DMS153 treated with DMSO at 0.1 percent for 48 hours (cell line): ENCODE measurements around the gene FGR.
A peak's percentile ranks its signal among the peaks of the same experiment; 100 is the strongest.

Experiments
- DNase-seq: peaks from one replicate; lab custom pipeline; 2025; ENCODE audit not compliant: unreplicated experiment; lab: John Stamatoyannopoulos, UW

FGR gene

DNA sequence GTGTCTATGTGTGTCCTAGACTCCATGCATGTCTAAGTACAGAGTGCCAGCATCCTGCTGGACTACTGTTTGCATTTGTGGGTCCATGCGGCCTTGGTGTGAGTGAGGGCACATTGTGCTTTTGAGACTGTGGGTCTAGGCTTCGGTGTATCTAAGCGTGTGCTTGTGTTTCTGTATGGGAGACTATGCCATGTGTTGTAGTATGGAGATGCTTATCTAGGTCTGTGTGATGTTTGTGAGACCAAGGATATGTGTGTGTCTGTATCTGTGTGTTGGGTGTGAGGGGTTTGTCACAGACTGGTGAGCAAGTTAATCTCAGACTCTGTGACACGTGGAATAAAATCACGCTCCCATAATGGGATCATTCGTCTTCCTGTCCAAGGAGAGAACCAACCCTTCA is 45.5 kb downstream of the FGR start:
- DNase-seq = no peak

DNA sequence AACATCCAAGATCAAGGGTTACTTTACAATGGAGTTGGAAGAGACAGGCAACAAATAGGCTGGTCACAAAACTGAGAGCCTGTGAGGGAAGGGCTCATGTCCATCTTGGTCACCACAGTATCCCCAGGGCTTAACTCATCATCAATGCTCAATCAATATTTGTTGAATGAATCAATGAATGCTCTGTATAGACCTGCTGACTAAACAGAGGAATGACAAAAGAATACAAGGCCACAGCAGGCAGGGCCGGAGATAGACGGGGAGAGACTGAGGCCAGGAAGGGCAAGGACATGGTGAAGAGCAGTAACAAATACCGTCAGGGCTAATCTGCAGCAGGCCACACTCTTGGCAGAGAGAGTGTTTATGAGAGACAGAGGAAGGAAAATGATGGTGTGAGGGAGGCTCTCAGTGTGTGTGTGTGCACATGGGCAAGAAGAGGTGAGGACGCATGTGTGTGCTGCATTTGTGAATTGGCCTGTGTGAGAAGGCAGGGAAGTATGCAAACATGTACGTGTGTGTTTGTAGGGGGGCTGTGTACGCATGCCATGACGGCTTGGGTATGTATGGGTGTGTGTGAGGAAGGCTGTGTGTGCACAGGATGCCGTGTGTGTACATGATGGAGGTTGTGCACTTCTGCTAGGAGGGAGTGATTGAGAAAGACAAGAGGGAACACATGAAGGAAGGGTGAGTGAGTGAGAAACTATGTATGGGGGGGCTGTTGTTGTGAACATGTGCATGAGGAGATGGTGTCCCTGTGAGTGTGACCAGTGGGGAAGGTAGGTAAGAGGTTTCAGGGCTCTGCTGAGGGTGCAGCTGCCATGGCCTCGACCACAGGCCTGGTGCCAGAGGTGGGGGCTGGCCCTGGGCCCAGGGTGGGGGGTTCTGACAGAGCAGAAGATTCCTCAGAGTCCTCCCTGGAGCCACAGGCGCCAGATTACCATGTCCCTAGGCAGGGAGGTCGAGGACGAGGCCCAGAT is 46.4 kb downstream of the FGR start:
- DNase-seq = no peak

DNA sequence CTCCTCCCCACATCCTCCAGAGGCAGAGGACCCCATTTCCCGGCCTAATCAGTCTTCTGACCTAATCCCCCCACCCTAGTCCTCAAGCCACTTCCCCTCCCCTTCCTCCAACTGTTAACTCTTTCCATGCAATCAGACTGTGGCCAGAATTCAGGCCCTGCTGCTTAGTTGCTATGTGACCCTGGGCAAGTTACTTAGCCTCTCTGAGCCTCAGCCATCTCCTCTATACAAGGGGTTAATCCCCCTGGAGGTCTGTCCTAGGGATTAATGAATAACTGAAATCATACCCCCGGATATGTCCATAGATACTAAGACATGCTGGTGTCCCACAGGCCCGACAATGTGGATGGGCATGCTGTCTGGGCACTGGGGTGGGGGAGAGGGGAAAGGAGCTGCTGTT is 49.3 kb downstream of the FGR start:
- DNase-seq = no peak

DNA sequence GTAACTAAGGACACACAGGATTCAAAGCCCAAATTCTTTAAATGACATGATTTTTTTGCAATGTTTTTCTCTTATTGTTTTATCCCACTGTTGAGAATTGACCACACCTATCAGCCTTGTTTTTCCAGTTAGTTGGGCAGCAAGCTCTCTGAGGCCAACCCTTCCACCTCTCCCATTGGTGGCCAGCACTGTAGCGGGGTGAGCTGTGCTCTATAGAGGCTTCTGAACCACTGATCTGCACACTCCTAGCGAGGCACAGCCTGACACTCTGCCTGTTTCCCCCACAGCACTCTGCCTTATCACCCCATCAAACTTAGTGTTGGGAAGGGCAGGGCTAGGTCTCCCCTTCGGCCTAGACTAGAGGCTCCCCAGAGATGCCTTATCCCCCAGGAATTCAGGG is 50.5 kb downstream of the FGR start:
- no peak for DNase-seq

DNA sequence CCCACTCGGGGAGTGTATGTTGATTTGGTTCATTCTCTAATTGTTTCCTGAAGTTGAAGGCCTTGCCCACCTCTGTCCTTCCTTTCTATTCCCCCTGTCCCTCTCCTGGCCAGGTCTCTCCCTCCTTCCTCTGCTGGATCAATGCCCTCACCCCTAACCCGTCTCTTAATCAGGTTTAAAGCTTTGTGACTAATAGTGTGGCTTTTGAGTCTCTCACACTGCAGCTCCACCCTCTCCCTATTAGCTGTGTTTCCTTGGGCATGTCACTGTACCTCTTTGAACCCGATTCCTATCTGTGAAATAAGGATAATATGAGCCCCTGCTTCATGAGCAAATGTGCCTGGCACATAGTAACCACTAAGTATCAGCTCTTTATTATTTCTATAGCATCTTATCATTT is 51.5 kb downstream of the FGR start:
- DNase-seq = no peak

DNA sequence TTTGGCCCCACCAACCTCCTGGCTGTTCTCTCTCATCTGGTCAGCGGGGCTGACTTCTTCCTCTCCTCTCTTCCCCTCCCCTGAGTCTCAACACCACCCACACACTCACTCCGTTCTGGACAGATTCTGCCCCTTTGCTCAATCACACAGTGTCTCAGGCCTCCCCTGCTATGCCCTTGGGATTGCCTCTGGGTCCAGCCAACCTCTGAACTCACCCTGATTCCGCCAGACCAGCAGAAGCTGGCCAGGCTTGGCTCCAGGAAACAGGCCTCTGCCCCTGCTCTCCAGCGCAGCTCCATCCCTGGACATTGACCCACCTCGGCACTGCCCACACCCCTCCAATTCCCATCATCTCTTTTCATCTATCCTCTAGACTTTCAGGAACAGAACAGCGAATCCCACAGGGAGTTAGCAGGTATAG is 53.2 kb downstream of the FGR start:
- DNase-seq = no peak

DNA sequence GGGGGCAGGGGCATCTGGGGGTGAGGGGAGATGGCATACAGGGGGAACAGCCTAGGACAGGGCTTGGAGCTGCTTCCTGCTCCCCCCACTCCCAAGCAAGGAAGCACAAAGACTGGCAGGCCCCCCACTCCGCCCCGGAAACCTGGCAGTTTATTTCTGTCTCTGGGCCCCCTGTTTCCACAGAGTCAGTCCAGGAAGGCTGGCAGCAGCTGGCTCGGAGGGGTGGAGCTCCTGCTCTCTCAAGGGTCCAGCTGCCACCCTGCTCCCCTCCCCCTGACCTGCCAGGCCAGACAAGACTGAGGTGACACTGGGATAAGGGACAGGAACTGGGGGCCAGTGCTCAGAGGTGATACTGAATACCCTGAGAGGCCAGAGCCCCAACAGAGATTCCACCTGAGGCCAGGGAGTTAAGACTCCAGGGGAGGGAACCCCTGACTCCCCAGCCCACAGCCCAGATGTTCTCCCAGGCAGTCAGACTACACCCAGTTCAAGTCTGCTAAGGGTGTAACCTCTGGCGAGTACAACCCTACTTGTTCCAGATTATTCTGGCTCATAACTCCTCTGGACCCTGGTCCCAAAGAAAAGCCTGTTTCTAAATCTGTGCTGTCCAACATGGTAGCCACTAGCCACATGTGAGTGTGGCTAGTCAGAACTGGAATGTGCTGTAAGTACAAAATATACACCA is 57.3 kb downstream of the FGR start:
- DNase-seq = no peak

DNA sequence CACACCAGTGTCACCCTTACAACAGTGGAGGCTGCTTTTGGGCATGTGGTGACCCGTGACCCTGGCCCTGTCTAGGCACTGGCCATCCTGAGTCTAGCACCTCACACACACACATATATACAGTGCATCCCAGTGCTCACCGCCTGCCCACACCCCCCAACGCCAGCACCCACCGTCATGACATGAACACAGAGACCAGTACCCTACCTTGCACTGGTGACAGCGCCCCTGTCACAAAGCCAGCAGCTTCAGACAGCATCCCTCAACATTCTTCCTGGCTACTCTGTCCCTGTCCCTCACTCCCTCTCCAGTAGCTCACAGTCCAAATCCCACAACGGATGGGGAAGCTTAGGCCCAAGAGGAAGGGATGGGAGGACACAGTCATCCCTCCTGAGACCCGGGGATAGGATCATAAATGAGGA is 58.2 kb downstream of the FGR start:
- no peak for DNase-seq

DNA sequence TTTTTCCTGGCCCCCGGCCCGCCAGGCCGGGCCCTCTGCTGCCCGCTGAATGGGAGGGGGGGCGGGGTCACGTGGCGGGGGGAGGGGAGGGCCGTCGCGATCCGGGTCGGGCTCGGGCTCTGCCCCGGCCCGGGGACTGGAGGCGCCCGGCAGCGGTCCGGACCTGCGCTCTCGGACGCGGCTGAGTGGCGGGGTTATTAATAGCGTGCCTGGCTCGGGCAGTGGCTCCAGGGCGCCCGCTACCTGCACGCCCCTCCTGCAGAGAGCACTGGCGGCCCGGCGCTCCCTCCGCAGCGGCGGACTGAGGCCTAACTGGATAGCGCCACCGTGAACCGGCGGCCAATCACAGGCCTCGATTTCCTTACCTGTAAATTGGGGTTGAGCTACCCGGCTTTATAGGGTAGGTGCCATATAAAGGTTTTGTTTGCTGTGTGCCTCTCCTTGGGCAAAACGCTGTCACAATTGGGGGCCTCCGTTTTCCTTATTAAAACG is 59.1 kb downstream of the FGR start:
- DNase-seq = peak; percentile 55

DNA sequence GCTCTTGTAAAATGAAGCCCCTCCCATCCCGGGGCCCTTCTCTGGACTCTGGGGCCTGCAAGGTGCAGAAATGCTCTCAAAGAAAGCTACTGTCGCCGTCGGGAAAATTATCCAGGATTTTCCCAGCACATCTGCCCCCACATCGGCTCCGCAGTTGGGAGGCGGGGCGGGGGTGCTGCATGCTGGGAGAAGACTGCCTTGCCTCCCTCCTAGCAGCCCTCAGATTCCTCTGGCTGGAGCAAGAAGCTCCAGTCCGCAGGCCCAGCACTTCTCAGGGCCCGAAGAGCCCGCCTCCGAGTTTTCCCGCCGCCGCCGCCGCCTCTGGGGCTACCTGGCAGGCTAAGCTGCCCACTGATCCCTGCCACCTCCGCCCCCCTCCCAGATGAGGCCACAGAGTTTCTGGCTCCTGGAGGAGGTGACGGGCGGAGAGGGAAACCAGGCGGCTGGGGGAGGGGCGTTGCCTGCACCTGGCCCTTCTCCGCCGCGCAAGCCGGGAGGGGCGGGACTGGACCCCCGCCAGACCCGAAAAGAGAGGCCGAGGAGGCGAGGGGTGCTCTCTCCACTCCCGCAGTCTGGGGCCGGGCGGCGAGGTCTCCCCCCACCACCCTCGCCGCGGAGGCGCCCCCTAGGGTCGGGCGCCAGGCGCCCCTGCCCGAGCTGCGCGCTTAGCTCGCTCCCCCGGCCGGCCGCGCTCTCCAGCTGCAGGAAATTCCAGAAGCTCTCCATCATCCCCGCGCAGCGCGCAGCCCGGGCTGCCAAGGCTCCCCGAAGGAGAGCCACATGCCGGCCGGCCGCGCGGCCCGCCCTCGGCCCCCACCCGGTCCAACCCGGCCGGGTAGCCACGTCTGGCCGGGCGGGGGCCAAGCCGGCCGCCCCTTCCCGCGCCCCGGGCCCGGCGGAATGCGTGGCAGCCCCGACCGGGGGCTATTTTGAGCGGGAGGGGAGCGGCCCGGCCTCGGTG is 59.8 kb downstream of the FGR start:
- peak; percentile 82 for DNase-seq

DNA sequence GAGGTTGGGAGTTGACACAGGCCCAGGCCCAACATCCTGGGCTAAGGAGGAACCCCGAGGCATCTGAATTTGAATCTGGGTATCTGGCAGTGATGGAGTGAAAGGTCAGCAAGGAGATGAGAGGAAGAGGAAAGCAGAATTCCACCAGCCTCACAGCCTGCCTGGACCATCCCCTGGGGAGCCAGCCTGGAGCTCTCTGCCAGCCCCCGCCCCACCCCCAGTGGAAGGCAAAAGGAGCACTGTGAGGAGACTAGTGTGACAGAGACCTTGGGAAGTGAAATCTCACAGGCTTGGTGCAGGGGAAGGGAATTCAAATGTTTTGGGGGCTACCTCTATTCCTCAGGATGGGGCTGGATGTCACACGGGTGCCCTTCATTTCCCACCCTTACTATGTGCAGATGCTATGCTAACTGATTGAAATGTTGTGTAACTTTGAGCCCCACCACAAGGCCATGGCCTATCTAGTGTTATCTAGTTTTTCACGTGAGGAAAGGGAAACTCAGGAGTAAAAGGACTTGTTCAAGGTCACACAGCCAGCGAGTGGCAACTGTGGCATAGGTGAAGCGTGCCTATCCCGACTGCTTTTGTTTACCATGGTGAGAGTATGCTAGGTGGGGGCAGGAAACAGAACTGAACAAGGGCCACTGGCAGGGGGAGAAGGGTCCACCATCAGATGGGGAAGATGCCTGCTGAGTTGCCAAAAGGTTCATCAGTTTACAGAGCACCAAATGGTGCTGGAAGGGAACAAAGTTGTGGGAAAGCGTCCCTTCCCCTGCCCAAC is 60.8 kb downstream of the FGR start:
- DNase-seq = no peak

DNA sequence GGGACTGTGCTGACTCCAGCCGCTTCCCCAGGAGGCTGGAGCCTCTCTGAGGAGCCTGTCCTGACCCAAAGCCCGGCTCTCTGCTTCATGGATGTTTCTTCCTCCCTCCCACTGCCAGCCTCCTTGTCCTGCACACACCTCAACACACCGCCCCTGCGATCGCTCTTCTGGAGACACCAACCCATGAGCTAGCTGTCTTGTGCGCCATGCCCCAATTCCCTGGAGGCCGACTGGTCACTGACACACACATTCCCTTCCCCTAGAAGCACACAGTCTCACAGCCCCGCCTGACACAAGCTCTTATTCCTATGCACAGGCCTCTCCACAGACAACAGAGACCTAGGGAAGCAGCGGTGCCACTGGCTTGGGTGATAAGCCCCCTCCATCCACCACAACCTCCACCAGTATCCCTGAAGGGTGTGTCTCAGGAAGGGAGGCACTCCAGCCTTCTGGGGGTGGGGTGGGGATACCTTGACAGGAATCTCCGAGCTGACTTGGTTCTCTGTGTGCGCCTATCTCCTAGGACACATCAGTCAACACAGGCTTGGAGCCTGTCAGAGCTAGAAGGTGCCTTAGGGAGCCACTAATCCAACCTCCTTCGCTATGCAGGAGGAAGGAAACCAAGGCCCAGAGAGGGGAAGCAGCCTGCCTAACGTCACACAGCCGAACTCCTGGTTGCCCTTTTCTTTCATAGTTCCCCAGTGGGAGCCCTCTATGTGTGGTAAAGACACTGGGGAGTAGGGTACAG is 62.1 kb downstream of the FGR start:
- no peak for DNase-seq

DNA sequence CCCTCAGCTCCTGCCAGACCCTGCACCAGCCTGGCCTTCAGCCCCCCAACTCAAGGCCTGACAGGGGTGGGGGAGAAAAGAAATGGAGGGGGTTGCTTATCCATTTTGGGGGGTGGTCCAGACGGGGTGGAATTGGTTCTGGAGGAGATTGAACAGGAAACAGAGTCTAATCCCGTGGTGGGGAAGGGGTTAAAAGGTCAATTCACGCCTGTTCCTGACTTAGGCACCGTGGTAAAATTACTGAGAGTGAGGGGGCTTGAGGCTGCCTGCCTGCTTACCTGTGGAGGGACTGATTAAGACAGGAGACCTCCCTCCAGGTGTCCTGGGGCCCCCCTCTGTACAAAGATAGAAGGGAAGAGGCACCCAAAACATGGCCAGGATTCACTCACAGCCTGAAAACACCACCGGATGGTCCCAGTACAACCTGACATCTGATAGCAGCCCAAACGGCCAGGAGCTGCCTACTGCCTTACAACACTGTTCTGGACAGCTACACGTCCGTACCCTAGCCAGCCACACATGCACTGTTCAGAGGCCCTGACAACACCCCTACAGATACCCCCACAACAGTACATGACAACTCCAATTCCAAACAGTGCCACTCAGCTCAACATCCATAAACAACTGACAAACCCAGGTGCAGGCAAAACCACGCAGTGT is 62.8 kb downstream of the FGR start:
- no peak for DNase-seq

DNA sequence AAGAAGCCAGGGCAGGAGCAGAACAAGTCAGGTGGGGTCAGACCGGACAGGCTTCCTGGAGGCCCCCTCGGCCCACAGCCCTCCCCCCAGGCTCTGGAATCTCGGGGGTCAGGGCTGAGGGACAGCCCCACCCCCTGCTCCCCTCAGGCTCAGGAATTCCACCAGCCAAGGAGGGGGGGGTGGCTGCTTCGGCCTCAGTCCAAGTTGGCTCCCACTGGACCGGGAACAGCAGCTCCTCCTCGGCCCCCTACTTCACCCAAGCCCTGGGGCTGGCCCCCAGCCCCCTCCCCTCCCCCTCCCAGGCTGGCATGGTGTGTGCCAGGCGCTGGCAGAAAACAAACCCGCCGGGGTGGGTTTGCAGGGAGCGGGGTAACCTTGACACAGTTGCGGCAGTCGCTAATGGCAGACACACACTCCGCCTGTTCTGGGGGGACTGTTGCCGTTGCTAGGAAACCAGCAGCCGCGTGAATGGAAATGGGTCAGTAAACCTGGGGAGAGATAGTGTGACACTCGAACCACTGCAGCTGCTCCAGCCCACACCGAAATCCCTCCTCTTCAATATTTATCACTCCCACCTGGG is 63.5 kb downstream of the FGR start:
- no peak for DNase-seq

DNA sequence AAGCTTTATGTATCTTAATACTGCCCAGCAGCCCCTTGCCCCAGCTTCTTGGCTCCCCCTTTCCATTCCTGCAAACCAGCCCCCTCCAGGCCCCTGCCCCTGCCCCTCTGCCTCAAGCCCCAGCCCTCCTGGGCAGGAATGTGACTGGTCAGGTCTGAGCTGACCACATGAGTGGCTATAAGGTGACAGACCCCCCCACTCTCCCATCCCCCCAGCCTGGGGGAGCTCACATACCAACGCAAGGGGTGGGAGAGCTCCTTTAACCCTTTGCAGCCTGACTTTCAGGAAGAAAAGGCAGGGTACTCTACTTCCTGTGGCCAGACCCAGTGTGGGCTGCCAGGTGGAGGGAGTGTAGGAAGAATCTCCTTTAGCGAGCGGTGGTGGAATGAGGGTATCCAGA is 64.2 kb downstream of the FGR start:
- no peak for DNase-seq

DNA sequence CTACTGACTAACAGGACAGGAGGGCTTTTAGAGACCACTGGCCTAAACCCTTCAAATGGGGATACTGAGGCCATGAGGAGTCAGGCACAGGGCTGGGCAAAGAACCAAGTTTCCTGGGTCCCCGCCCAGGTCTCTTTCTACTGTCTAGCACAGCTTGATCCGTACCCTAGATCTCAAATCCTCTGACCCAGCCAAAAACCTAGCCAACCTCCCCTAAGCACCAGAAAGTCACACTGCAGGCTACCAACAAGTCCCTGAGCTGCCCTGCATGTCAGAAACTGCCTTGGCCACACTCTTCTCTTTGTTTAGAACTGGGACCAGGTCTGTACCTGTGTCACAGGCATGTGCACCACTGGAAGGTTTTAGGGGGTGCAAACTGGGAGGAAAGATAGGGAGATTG is 64.6 kb downstream of the FGR start:
- DNase-seq = no peak

DNA sequence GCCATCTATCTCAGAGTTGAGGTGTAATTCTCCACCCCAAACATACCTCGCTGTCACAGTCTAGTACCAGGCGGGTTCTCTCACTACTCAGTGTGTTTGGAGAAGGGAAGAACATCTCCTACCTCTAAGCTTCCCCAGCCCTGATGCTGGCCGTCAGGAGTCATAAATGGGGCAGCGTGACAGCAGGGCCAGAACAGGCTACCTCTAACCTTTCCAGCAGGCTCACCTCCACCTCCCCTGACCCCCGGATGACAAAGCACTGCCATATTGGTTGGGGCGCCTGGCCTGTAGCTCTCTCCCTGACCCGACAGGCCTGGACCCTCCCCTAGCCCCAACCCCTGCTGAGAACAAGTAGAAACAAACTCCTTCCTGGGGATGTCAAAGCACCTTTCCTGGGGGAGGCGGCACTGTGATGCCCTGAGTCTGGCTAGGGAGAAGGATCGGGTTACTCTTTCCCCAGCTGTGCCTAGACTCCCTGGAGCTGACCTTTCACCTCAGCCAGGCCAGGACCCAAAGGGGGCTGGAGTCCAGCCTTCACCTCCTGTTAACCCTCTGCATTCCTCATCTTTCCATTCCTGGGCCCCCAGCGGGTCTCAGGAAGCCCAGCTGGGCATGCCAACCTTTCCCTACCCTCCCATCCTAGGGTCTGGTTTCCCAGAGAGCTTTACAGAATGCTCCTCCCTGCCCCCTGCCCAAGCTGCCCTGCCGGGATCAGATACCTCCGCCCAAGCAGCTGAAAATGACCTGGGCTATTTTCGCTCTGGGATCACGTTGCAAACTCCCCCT is 65.3 kb downstream of the FGR start:
- DNase-seq = no peak

DNA sequence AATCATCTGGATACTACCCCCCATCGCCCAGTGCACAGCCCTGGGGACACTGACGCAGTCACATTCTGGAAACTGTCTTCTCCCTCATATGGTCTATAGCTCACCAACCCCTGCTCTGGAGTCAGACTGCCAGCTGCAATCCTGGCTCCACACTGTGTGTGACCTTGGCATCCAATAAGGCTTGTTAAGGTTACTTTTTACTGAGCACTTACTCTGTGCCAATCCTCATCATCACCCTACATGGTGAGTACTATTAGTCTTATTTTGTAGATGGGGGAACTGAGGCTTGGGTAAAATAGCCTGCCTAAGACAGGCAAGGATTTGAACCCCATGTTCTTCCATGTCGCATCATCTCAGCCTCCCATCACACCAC is 65.9 kb downstream of the FGR start:
- no peak for DNase-seq
